VCaP (cell line): ENCODE measurements around the gene SDR42E1.
A peak's percentile ranks its signal among the peaks of the same experiment; 100 is the strongest.
"Not testable (repeated sequence)": the region's sequence is repeated elsewhere in the genome, so short reads cannot be mapped to it uniquely, and the experiment has no call there.

ENCODE experiments used
- H3K27ac ChIP-seq: fragments of 450-650 bp; 2 replicates; pipeline ENCODE4 v1.5.1; 2017
- TF ChIP-seq, protein P1 (sequence below): fragments of 450-650 bp; conservative IDR thresholded peaks from 2 replicates; pipeline ENCODE4 v1.5.1; 2017; ENCODE audit warnings: mild to moderate bottlenecking, moderate library complexity

SDR42E1 gene

DNA sequence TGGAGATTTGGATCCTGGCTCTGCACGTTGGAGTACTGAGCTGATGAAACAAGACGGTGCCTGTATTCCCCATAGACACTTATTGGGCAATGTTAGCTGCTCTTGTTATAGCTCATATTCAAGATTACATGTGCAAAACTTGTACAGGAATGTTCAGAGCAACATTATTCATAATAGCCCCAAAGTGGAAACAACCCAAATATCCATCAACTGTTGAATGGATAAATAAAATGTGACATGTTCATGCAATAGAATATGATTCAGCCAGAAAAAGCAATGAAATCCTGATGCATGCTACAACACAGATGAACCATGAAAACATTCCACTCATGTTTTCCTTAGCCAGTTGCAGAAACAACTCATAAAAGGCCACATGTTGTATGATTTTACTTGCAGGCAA lies 5.7 kb upstream of the SDR42E1 start:
- H3K27ac ChIP-seq = no peak overlapping the region
- TF ChIP-seq, protein P1, sequence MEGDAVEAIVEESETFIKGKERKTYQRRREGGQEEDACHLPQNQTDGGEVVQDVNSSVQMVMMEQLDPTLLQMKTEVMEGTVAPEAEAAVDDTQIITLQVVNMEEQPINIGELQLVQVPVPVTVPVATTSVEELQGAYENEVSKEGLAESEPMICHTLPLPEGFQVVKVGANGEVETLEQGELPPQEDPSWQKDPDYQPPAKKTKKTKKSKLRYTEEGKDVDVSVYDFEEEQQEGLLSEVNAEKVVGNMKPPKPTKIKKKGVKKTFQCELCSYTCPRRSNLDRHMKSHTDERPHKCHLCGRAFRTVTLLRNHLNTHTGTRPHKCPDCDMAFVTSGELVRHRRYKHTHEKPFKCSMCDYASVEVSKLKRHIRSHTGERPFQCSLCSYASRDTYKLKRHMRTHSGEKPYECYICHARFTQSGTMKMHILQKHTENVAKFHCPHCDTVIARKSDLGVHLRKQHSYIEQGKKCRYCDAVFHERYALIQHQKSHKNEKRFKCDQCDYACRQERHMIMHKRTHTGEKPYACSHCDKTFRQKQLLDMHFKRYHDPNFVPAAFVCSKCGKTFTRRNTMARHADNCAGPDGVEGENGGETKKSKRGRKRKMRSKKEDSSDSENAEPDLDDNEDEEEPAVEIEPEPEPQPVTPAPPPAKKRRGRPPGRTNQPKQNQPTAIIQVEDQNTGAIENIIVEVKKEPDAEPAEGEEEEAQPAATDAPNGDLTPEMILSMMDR = no peak

DNA sequence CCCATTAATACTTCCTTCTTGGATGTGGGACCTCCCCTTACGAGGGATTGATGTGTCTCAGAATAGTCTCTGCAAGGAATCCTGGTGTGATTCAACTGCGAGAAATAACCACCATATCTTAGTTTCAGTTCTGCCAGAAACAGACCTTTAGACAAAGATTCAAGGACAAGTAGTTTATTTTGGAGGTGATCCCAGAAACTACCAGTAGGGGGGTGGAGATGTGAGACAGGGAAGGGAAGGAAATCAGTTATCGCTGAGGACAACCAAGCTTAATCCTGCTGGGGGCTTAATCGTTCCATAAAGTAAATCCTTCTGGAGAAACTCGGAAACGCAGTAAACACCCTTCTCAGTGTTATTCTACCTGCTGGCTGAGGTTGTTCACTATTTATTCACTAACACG lies 5.0 kb upstream of the SDR42E1 start:
- TF ChIP-seq, protein P1 = peak; percentile 45
- H3K27ac ChIP-seq = no peak overlapping the region

DNA sequence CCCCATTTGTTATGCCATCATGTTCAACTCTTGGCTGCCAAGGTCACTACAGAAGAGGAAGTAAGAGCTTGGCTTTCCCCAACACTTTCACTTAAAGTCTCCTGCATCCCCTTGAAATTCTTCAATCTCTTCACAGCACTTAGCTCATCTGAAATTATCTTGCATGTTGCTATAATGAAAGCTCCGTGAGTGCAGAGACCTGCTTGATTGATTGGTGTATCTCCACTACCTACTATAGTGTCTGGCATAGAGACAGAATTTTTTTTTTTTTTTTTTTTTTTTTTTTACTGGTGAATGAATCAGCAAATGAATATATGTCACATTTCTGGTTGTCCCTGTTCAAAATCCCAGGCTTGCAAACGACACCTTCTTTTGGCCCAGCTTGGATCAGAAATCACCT lies 1.9 kb upstream of the SDR42E1 start:
- TF ChIP-seq, protein P1 = no peak
- H3K27ac ChIP-seq = no peak overlapping the region

DNA sequence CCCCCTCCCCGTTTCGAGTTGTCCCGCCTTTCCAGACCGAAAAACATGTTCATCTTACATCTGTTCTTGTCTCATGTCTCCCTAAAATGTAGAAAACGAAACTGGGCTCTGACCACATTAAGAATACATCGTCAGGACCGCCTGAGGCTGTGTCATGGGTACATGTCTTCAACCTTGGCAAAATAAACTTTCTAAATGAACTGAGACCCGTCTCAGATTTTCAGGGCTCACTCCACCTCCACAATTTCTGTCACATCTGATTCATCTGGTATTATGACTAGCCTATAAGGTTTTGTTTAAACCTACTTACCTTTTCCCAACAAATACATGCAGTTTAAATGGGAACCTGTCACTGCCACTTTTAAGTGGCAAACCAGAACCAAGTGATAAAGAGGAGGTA lies 621 bp downstream of the SDR42E1 start:
- TF ChIP-seq, protein P1 = no peak
- H3K27ac ChIP-seq = peak overlapping the region; percentile 62; the same call in 1 of the 2 replicates

DNA sequence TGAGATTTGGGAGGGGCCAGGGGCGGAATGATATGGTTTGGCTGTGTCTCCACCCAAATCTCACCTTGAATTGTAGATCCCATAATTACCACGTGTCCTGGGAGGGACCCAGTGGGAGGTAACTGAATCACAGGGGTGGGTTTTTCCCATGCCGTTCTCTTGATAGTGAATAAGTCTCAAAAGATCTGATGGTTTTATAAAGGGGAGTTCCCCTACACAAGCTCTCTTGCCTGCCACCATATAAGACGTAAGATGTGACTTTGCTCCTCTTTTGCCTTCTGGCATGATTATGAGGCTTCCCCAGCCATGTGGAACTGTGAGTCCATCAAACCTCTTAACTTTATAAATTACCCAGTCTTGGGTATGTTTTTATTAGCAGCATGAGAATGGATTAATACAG lies 1.5 kb downstream of the SDR42E1 start:
- not testable (repeated sequence) for H3K27ac ChIP-seq

DNA sequence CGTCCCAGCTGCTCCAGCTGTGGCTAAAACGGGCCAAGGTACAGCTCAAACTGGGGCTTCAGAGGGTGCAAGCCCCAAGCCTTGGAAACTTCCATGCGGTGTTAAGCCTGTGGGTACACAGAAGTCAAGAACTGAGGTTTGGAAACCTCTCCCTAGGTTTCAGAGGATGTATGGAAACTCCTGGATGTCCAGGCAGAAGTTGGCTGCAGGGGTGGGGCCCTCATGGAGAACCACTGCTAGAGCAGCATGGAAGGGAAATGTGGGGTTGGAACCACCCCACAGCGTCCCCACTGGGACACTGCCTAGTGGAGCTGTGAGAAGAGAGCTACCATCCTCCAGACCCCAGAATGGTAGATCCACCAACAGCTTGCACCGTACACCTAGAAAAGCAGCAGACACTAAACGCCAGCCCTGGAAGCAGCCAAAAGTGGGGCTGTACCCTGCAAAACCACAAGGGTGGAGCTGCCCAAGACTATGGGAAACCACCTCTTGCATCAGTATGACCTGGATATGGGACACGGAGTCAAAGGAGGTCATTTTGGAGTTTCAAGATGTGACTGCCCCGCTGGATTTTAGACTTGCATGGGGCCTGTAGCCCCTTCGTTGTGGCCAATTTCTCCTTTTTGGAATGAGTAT lies 2.2 kb downstream of the SDR42E1 start:
- H3K27ac ChIP-seq = no peak overlapping the region
- TF ChIP-seq, protein P1 = no peak

DNA sequence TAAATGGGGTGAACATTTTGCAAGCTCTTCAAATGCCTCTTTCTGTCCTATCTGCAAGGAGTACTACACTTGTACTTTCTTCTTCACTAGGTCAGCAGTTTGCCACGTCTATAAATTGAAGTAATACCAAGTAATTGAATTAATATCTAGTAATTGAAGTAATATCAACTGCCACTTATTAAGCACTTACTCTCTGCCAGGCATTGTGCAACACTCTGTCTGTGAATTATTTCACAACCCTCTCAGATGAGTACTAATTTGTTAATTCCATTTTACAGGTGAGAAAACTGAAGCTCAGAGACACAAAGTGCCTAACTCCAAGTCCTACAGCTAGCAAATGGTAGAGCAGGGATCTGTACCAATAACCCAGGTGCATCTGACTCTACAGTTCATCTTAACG lies 4.1 kb downstream of the SDR42E1 start:
- TF ChIP-seq, protein P1 = no peak
- H3K27ac ChIP-seq = no peak overlapping the region

DNA sequence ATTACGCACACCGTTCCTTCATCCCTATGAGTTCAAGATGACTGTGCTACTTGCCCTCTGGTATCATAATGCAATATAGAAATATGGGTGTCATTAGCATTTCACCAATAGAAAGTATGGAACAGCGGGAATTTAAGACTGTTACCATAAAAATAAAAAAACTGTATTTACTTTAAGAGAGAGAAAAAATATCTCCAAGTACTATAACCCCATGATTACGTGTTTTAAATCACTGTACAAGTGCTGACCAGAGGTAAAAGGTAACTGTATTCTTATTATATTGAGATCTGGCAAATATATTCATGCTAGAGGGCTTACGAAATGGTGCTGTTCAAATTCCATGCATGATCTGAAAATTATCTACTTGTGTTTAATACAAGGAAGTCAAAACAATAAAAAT lies 5.2 kb downstream of the SDR42E1 start:
- H3K27ac ChIP-seq = no peak overlapping the region; the same call in 1 of the 2 replicates
- TF ChIP-seq, protein P1 = no peak
